Fibroblast of skin of left biceps (primary cell): ENCODE measurements around the gene CRPPA.
"Not testable (repeated sequence)": the region's sequence is repeated elsewhere in the genome, so short reads cannot be mapped to it uniquely, and the experiment has no call there.

Experiments
- DNase-seq, 2 experiments: peaks; one replicate each; pipeline ENCODE4 v3.0.0-alpha.2; 2013; ENCODE audit warnings: low read depth in 2 of 2

CRPPA gene

GRCh38 chr7:16397501-16398145, 23.7 kb downstream of the CRPPA start:
- no peak for DNase-seq

GRCh38 chr7:16396766-16397500, 24.4 kb downstream of the CRPPA start:
- DNase-seq, result no peak

GRCh38 chr7:16395121-16395520, 26.2 kb downstream of the CRPPA start:
- DNase-seq, result no peak

- no peak for DNase-seq
These were observed 27.4 kb downstream of the CRPPA start for GRCh38 chr7:16393862-16394422.

- no peak for DNase-seq
These were observed 28.3 kb downstream of the CRPPA start for GRCh38 chr7:16392990-16393523.

GRCh38 chr7:16383786-16384185, 37.6 kb downstream of the CRPPA start:
- DNase-seq, result not testable (repeated sequence)

- DNase-seq, result not testable (repeated sequence)
These were observed 38.2 kb downstream of the CRPPA start for GRCh38 chr7:16383103-16383502.
